ENCODE data around the gene ADCY6. TPM values are rescaled to one million over a fixed set of nuclear protein-coding genes. Genes with fewer than 3 reads are reported as not detected.
A peak's percentile ranks its signal among the peaks of the same experiment; 100 is the strongest.

ADCY6 gene
- total RNA-seq, 1 experiment from 2014 or later = 24.1 TPM

DNA sequence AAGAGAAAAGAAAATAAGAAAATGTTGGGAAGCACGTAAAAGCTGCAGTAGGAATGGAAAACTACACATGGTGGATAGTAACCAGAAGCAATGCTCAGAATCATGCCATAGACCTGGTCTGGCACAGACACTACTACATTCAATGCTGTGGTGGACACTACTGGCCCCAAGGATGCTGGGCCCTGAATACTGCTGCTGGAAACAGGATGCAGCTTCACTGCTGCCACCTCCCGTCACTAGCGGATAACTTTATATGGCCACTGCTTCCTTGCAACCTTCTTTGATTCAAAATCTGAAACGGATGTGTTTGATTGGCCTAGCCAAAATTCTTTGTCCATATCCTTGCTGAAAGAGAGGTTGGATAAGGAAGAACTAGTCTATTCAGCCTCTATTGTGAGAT, 30.7 kb downstream of the ADCY6 start:
- Histone ChIP-seq H3K27me3 (ENCODE audit: control insufficient read depth, insufficient read depth, low read length) (no peaks in the 10 kb centered on the region), H3K9me3 (ENCODE audit: control insufficient read depth, insufficient read depth, low read depth, low read length) (no peaks in the 10 kb centered on the region), H3K36me3 (ENCODE audit: control insufficient read depth, insufficient read depth, low read length) (no peaks in the 10 kb centered on the region), H3K4me3 (ENCODE audit: low read depth in 2 of 2, low read length in 2 of 2) (no peak overlapping the region), H3K27ac (ENCODE audit: low read length) (no peak overlapping the region), H3K4me1 (ENCODE audit: control insufficient read depth, insufficient read depth, low read length) (no peaks in the 10 kb centered on the region)
- in situ Hi-C loops (cut with HindIII; ENCODE audit: low pct_unique_long_range_greater_than_20kb, low sequenced_read_pairs) (no loop called here), intact Hi-C loops (cut with micrococcal nuclease; ENCODE audit: unreplicated experiment) (no loop called here)
- DNase-seq (ENCODE audit: low read depth, low spot score) = no peak
- CTCF ChIA-PET = interaction anchor here (0.9 kb wide), 1 partner anchor 36 kb away, joined by 6 read pairs; no protein-coding TSS in a partner anchor
- POLR2A ChIA-PET = no interaction called here
- ATAC-seq = peak; percentile 58
- TF ChIP-seq POLR2AphosphoS5 (IDR thresholded peaks at IDR 0.05; ENCODE audit: low read depth, low read length) = no peak
- TF ChIP-seq, protein P1, sequence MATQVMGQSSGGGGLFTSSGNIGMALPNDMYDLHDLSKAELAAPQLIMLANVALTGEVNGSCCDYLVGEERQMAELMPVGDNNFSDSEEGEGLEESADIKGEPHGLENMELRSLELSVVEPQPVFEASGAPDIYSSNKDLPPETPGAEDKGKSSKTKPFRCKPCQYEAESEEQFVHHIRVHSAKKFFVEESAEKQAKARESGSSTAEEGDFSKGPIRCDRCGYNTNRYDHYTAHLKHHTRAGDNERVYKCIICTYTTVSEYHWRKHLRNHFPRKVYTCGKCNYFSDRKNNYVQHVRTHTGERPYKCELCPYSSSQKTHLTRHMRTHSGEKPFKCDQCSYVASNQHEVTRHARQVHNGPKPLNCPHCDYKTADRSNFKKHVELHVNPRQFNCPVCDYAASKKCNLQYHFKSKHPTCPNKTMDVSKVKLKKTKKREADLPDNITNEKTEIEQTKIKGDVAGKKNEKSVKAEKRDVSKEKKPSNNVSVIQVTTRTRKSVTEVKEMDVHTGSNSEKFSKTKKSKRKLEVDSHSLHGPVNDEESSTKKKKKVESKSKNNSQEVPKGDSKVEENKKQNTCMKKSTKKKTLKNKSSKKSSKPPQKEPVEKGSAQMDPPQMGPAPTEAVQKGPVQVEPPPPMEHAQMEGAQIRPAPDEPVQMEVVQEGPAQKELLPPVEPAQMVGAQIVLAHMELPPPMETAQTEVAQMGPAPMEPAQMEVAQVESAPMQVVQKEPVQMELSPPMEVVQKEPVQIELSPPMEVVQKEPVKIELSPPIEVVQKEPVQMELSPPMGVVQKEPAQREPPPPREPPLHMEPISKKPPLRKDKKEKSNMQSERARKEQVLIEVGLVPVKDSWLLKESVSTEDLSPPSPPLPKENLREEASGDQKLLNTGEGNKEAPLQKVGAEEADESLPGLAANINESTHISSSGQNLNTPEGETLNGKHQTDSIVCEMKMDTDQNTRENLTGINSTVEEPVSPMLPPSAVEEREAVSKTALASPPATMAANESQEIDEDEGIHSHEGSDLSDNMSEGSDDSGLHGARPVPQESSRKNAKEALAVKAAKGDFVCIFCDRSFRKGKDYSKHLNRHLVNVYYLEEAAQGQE (IDR thresholded peaks at IDR 0.05; ENCODE audit: insufficient read depth in 1 of 2, low read depth in 2 of 2, low read length in 1 of 2) = no peak
- no peak for TF ChIP-seq TCF7L2 (IDR thresholded peaks at IDR 0.05; ENCODE audit: low read depth, low read length)
- no peak for TF ChIP-seq CTCF (IDR thresholded peaks at IDR 0.05)
- TF ChIP-seq SIN3A (IDR thresholded peaks at IDR 0.05; ENCODE audit: borderline replicate concordance, insufficient read depth, low read depth, low read length) = no peak
- no TSS peak for BruUV-seq (replicated peaks)

DNA sequence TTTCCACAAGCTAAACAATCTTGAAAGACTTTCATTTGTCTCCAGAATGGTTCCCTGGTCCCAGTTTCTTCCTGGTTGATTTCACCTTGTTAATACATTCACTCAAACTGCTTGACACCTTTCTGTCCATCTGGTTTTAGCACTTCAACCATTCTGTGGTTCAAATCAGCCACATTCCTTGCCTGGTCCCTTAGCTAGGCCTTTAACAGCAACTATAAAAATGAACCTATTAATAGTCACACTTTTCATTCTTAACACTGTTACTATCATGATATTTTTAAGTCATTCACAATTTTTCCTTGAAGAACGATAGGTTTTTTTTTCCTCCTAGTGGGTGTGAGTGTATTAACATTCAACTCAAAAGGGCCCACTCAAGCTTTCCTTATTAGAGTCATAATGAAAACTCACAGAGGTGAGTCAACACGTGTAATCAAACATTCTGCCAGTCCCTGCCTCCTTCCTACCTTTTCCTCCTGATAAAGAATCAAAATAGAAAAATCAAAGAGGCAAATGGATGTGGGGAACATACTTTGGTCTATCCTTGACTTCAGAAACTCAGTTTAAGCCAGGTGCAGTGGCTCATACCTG, 38.0 kb downstream of the ADCY6 start:
- no peaks in the 10 kb centered on the region for H3K4me1 ChIP-seq (ENCODE audit: control insufficient read depth, insufficient read depth, low read length)
- CTCF ChIA-PET = interaction anchor here (1.1 to 1.3 kb wide), 2 partner anchors 44 to 65 kb away, joined by 3 to 4 read pairs; no protein-coding TSS in a partner anchor
- BruUV-seq (replicated peaks) = no TSS peak
- no peaks in the 10 kb centered on the region for H3K36me3 ChIP-seq (ENCODE audit: control insufficient read depth, insufficient read depth, low read length)
- no peaks in the 10 kb centered on the region for H3K27me3 ChIP-seq (ENCODE audit: control insufficient read depth, insufficient read depth, low read length)
- POLR2A ChIA-PET = no interaction called here
- no peak overlapping the region for H3K4me3 ChIP-seq (ENCODE audit: low read depth in 2 of 2, low read length in 2 of 2)
- DNase-seq (ENCODE audit: low read depth, low spot score) (no peak), ATAC-seq (no peak)
- H3K9me3 ChIP-seq (ENCODE audit: control insufficient read depth, insufficient read depth, low read depth, low read length) = no peaks in the 10 kb centered on the region
- no peak for TF ChIP-seq SIN3A (IDR thresholded peaks at IDR 0.05; ENCODE audit: borderline replicate concordance, insufficient read depth, low read depth, low read length)
- TF ChIP-seq, protein P1 (IDR thresholded peaks at IDR 0.05; ENCODE audit: insufficient read depth in 1 of 2, low read depth in 2 of 2, low read length in 1 of 2) = no peak
- no peak for TF ChIP-seq CTCF (IDR thresholded peaks at IDR 0.05)
- H3K27ac ChIP-seq (ENCODE audit: low read length) = no peak overlapping the region
- in situ Hi-C loops (cut with HindIII; ENCODE audit: low pct_unique_long_range_greater_than_20kb, low sequenced_read_pairs) = no loop called here
- intact Hi-C loops (cut with micrococcal nuclease; ENCODE audit: unreplicated experiment) = no loop called here
